HepG2 (cell line): ENCODE results near the gene EPN2. TPM values are rescaled to one million over a fixed set of nuclear protein-coding genes. Genes with fewer than 3 reads are reported as not detected.
"Not testable (repeated sequence)": the region's sequence is repeated elsewhere in the genome, so short reads cannot be mapped to it uniquely, and the experiment has no call there.

Source experiments
- ATAC-seq: fragments of 200-7000 bp; cut with Tn5 transposase; 3 replicates; pipeline ENCODE4 v1.9.1; 2020; ENCODE audit warnings: mild to moderate bottlenecking, moderate library complexity
- BruUV-seq: library from RNA; stranded (reverse); fragments of 400-500 nt; replicated peaks from 2 replicates; lab custom pipeline; 2021; lab: Mats Ljungman, UMichigan
- CTCF ChIA-PET: fragments of 300-600 bp; formaldehyde crosslinking; extraction: SDS; loops from one replicate; lab custom pipeline; 2021; ENCODE audit warnings: low total read pairs, inconsistent platforms, low intra/inter-chr PET ratio; lab: Yijun Ruan, JAX
- POLR2A ChIA-PET: fragments of 350-600 bp; sonication (Branson Sonifier 250); formaldehyde crosslinking; loops from one replicate; lab custom pipeline; 2020; ENCODE audit warnings: antibody characterized with exemption, inconsistent platforms; lab: Yijun Ruan, JAX
- DNase-seq: peaks from one replicate; pipeline ENCODE4 v3.0.0-alpha.2; 2015; ENCODE audit warnings: low spot score
- FAIRE-seq: peaks from 3 replicates; lab custom pipeline; 2011; peaks lifted over from hg19 to GRCh38; lab: Jason Lieb, UNC
- H2AFZ ChIP-seq: one replicate; pipeline ENCODE4 v1.6.1; 2011; ENCODE audit warnings: low read length, inconsistent platforms
- H3K27ac ChIP-seq: fragments of 300-600 bp; 3 replicates; pipeline ENCODE4 v1.8.0; 2011; ENCODE audit warnings: mixed run types, mild to moderate bottlenecking, mixed read lengths, low read length, inconsistent platforms; ENCODE audit not compliant: insufficient read depth; ENCODE audit errors: extremely low read length
- H3K27me3 ChIP-seq, 2 experiments: fragments of 200-600 bp in 1 of 2; 2 replicates in 1 of 2; 3 replicates in 1 of 2; pipeline versions ENCODE4 v1.6.0 to v1.8.0; 2011; ENCODE audit warnings: low read length in 2 of 2, mild to moderate bottlenecking in 2 of 2, moderate library complexity in 2 of 2, inconsistent platforms in 1 of 2; ENCODE audit not compliant: insufficient read depth in 2 of 2, control insufficient read depth in 1 of 2
- H3K36me3 ChIP-seq, 2 experiments: fragments of 200-600 bp in 1 of 2; replicated peaks in 1 of 2; 2 replicates in 1 of 2; 3 replicates in 1 of 2; pipeline versions ENCODE4 v1.5.1 to v1.8.0; 2011; ENCODE audit warnings: low read length in 2 of 2, inconsistent platforms in 1 of 2; ENCODE audit not compliant: insufficient read depth in 2 of 2, control insufficient read depth in 1 of 2
- H3K4me1 ChIP-seq: 2 replicates; pipeline ENCODE4 v1.5.1; 2012; ENCODE audit warnings: low read length, inconsistent platforms; ENCODE audit not compliant: insufficient read depth
- H3K4me2 ChIP-seq: 2 replicates; pipeline ENCODE4 v1.6.0; 2011; ENCODE audit warnings: low read depth, low read length, inconsistent platforms
- H3K4me3 ChIP-seq, 3 experiments: fragments of 200-600 bp in 1 of 3; sonication (generic), shearing (Covaris generic) in 1 of 3; replicated peaks in 1 of 3; 2 replicates each; pipeline ENCODE4 v1.5.1; 2011 to 2016; ENCODE audit warnings: low read length in 3 of 3, inconsistent platforms in 2 of 3, low read depth in 2 of 3, mild to moderate bottlenecking in 2 of 3, control low read depth in 1 of 3, mixed read lengths in 1 of 3; ENCODE audit not compliant: insufficient read depth in 1 of 3
- H3K79me2 ChIP-seq: one replicate; pipeline ENCODE4 v1.6.1; 2011; ENCODE audit warnings: low read length, inconsistent platforms; ENCODE audit not compliant: insufficient read depth
- H3K9ac ChIP-seq: 2 replicates; pipeline ENCODE4 v1.6.0; 2011; ENCODE audit warnings: mild to moderate bottlenecking, low read depth, low read length, inconsistent platforms; ENCODE audit not compliant: insufficient read depth
- H3K9me3 ChIP-seq: 2 replicates; pipeline ENCODE4 v1.5.1; 2012; ENCODE audit warnings: mild to moderate bottlenecking, low read length
- H4K20me1 ChIP-seq: 2 replicates; pipeline ENCODE4 v1.6.0; 2011; ENCODE audit warnings: inconsistent platforms, mild to moderate bottlenecking, low read length, moderate library complexity; ENCODE audit not compliant: insufficient read depth
- AFF4 ChIP-seq: sonication (generic); formaldehyde crosslinking; IDR thresholded peaks from 2 replicates; pipeline ENCODE4 v1.4.0; 2020; ENCODE audit warnings: missing genetic modification reagents
- ARID5B ChIP-seq: IDR thresholded peaks from 2 replicates; pipeline ENCODE4 v1.4.0; 2020; ENCODE audit warnings: mild to moderate bottlenecking, missing genetic modification reagents
- ERF ChIP-seq: IDR thresholded peaks from 2 replicates; pipeline ENCODE4 v1.6.1; 2018; ENCODE audit warnings: missing biosample characterization, missing genetic modification reagents
- KLF6 ChIP-seq: IDR thresholded peaks from 2 replicates; pipeline ENCODE4 v1.8.0; 2016; ENCODE audit warnings: missing biosample characterization, missing genetic modification reagents
- MIER3 ChIP-seq: IDR thresholded peaks from 2 replicates; pipeline ENCODE4 v1.6.1; 2016; ENCODE audit warnings: missing compliant biosample characterization, borderline replicate concordance
- MIXL1 ChIP-seq: IDR thresholded peaks from 2 replicates; pipeline ENCODE4 v1.6.1; 2016
- NKX3-1 ChIP-seq: sonication (generic); formaldehyde crosslinking; IDR thresholded peaks from 2 replicates; pipeline ENCODE4 v1.5.0; 2020; ENCODE audit warnings: missing genetic modification reagents
- SOX13 ChIP-seq, 3 experiments: fragments of 450-650 bp in 1 of 3; sonication (generic) in 1 of 3; formaldehyde crosslinking in 1 of 3; IDR thresholded peaks in 2 of 3; conservative IDR thresholded peaks in 1 of 3; 2 replicates each; pipeline versions ENCODE4 v1.5.0 to v1.6.1; 2016 to 2020; ENCODE audit warnings: antibody characterized with exemption in 1 of 3, mild to moderate bottlenecking in 1 of 3, missing compliant biosample characterization in 1 of 3, missing genetic modification reagents in 1 of 3, moderate library complexity in 1 of 3
- SP1 ChIP-seq, 2 experiments: fragments of 450-650 bp in 1 of 2; sonication (generic) in 1 of 2; formaldehyde crosslinking in 1 of 2; IDR thresholded peaks; 2 replicates each; pipeline versions ENCODE4 v1.4.0 to v1.6.1; 2016 to 2020; ENCODE audit warnings: missing genetic modification reagents in 1 of 2
- THAP11 ChIP-seq: IDR thresholded peaks from 2 replicates; pipeline ENCODE4 v1.6.1; 2016; ENCODE audit warnings: missing biosample characterization, missing genetic modification reagents
- ZGPAT ChIP-seq: IDR thresholded peaks from 2 replicates; pipeline ENCODE4 v1.6.1; 2016; ENCODE audit warnings: mild to moderate bottlenecking
- WGBS: methylation state at CpG from one replicate; pipeline ENCODE4 v1.1.6; 2017; ENCODE audit warnings: low lambda C conversion rate; 5-methylcytosine and 5-hydroxymethylcytosine counted together
- in situ Hi-C: cut with HindIII; loops from 2 replicates; pipeline ENCODE4 v1.10.0; 2017; ENCODE audit warnings: low pct_unique_long_range_greater_than_20kb; ENCODE audit not compliant: extremely low pct_ligation_motif_present
- intact Hi-C: fragments of 100-400 bp; cut with micrococcal nuclease; formaldehyde crosslinking; loops from one replicate; pipeline ENCODE4 v1.10.0; 2022; ENCODE audit not compliant: unreplicated experiment
- polyA plus RNA-seq, 8 experiments: library from polyadenylated mRNA; depleted of rRNA in 3 of 8; stranded (reverse) in 7 of 8; unstranded in 1 of 8; fragments of >200 nt; fragmentation: Illumina TruSeq in 4 of 8; extraction: Trizol in 4 of 8; gene quantifications; 2 replicates each; pipeline versions ENCODE4 v1.2.1 to v1.2.3, GENCODE V29; 2011 to 2016; ENCODE audit warnings: low read depth in 4 of 8, missing spikeins in 1 of 8, mixed read lengths in 1 of 8; ENCODE audit not compliant: insufficient read depth in 1 of 8
- total RNA-seq, 5 experiments: library from RNA; depleted of rRNA; stranded (reverse); fragments of >200 nt; fragmentation: Illumina TruSeq; extraction: Trizol; gene quantifications; 2 replicates each; pipeline ENCODE4 v1.2.3, GENCODE V29; 2016; ENCODE audit warnings: low read depth in 1 of 5

The EPN2 gene
- total and polyA plus RNA-seq, 2 of the 13 experiments (the other 11 are each of a cell fraction or from before 2014, with no cell fraction given), result 7.8 to 19.2 TPM

GRCh38 chr17:19187883-19188869 lies 49.0 kb upstream of the EPN2 start:
- peak; percentile 70 for ATAC-seq
- H3K9ac ChIP-seq; DNase-seq; FAIRE-seq; H2AFZ ChIP-seq; H3K4me2 ChIP-seq; intact Hi-C loops; in situ Hi-C loops; H3K27ac ChIP-seq; H3K79me2 ChIP-seq; H4K20me1 ChIP-seq; H3K4me3 ChIP-seq; H3K27me3 ChIP-seq; H3K36me3 ChIP-seq; H3K4me1 ChIP-seq; POLR2A ChIA-PET; CTCF ChIA-PET; H3K9me3 ChIP-seq; TF ChIP-seq SP1 (IDR thresholded peaks at IDR 0.05): not testable (repeated sequence)
- BruUV-seq, result TSS peak; percentile 100
- 1% methylated on average over 10 of the region's 62 CpGs for WGBS
- TF ChIP-seq MIER3 (CRISPR knock-in tag), result 0 out of 2 replicates have a peak, but pooled peaks have one; percentile 33
- TF ChIP-seq SP1 (CRISPR knock-in tag; IDR thresholded peaks at IDR 0.05), result 0 out of 2 replicates have a peak, but pooled peaks have one; percentile 26
- 0 out of 2 replicates have a peak, but pooled peaks have one; percentile 77 for TF ChIP-seq AFF4 (CRISPR knock-in tag)
- peak; percentile 39; the same call in 1 of the 2 replicates for TF ChIP-seq ARID5B (CRISPR knock-in tag)
- TF ChIP-seq NKX3-1 (CRISPR knock-in tag), result 0 out of 2 replicates have a peak, but pooled peaks have one; percentile 40
- peak; percentile 51; the same call in 1 of the 2 replicates for TF ChIP-seq THAP11 (CRISPR knock-in tag)
- peak; percentile 62 for TF ChIP-seq SOX13 (IDR thresholded peaks at IDR 0.05)
- TF ChIP-seq SOX13 (CRISPR knock-in tag; conservative IDR thresholded peaks at IDR 0.05 in 1 of 2, IDR thresholded peaks at IDR 0.05 in 1 of 2), result peak in 1 of 2 experiments; percentile 22; a peak in 1 of 4 replicates
- 0 out of 2 replicates have a peak, but pooled peaks have one; percentile 31 for TF ChIP-seq ERF (CRISPR knock-in tag)
- 0 out of 2 replicates have a peak, but pooled peaks have one; percentile 39 for TF ChIP-seq ZGPAT (CRISPR knock-in tag)
- TF ChIP-seq MIXL1, result 0 out of 2 replicates have a peak, but pooled peaks have one; percentile 36
- TF ChIP-seq KLF6 (CRISPR knock-in tag), result peak; percentile 70; the same call in 1 of the 2 replicates
